Choroid plexus epithelial cell (primary cell): ENCODE measurements around the gene PBX1.

Experiments
- DNase-seq: peaks from one replicate; pipeline ENCODE4 v3.0.0-alpha.2; 2010; ENCODE audit warnings: low read depth
- H3K4me3 ChIP-seq: 2 replicates; pipeline ENCODE4 v1.5.1; 2011; ENCODE audit warnings: low read depth, mild to moderate bottlenecking, control low read depth, low read length, moderate library complexity
- CTCF ChIP-seq: conservative IDR thresholded peaks from 2 replicates; pipeline ENCODE4 v1.5.1; 2011; ENCODE audit warnings: low read depth, mild to moderate bottlenecking, control low read depth, inconsistent platforms, low read length, moderate library complexity

Gene PBX1

DNA sequence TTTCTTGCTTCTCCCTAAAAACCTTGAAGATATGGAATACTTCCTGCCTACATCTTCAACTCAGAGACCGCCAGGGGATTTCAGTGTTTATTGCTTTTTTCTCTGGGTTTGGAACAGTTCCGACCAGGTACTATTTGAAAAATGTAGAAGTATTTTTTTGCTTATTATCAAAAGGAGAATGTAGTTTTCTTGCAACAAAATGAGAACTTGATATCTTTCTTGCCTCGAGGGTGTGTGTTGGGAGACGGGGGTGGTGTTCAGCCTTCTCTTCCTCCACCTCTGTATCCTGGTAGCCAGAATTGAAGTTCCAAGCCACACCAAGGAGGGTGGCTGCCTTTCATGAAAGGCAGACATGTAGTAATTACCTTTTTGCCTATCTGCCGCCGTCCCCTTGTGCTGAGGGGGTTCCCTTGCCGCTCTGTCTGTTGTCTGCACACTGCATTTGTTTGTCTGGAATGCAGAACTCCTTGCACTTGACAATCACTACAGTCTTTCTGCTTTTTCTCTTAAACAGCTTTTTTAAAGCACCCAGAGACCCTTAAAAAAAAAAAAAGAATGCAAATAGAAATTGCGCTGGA lies 212.1 kb downstream of the PBX1 start:
- peak; percentile 66 for DNase-seq
- peak; percentile 16 for TF ChIP-seq CTCF
- no peak overlapping the region for H3K4me3 ChIP-seq

- DNase-seq, result peak; percentile 83
- no peak overlapping the region for H3K4me3 ChIP-seq
- TF ChIP-seq CTCF, result no peak
Observed at GRCh38 chr1:164771619-164772361, 212.8 kb downstream of the PBX1 start.

GRCh38 chr1:164772635-164773034 lies 213.7 kb downstream of the PBX1 start:
- no peak for TF ChIP-seq CTCF
- H3K4me3 ChIP-seq, result no peak overlapping the region
- DNase-seq, result peak; percentile 93

DNA sequence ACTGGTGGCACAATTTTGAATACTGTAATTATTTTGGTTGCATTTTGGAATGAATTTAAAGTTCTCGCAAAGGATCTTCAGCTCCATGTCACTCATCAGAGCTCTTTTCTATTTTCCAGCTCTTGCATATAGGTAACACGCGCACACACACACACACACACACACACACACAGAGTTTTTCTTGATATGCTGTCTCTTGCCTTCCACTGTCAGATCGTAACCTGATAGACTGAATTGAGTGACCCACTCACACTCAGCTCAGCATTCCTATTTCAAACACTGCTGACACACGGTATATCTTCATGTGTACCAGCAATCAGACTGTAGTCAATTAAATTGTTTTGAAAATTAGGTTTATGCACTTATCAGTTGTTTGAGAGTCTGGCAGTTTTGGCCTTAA lies 214.1 kb downstream of the PBX1 start:
- no peak for TF ChIP-seq CTCF
- H3K4me3 ChIP-seq, result no peak overlapping the region
- no peak for DNase-seq

DNA sequence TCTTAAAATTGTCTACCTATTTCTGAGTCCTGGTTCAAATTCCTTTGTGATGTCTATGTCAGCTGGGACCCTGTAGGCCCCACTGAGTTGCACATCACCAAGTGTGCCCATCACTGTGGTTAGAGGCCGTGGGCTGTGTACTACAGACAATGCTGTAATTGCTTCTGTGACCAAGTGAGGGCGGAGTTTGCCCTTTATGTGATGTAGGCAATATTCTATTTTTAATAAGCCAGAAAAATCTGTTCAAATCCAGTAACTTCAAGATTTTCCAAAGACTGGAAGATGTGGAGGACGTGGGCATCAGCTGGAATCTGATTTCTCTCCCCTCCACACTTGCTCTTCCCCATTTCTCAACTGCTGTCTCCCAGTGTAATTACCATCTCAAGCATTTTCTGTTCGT lies 215.4 kb downstream of the PBX1 start:
- TF ChIP-seq CTCF, result peak; percentile 42
- no peak for DNase-seq

DNA sequence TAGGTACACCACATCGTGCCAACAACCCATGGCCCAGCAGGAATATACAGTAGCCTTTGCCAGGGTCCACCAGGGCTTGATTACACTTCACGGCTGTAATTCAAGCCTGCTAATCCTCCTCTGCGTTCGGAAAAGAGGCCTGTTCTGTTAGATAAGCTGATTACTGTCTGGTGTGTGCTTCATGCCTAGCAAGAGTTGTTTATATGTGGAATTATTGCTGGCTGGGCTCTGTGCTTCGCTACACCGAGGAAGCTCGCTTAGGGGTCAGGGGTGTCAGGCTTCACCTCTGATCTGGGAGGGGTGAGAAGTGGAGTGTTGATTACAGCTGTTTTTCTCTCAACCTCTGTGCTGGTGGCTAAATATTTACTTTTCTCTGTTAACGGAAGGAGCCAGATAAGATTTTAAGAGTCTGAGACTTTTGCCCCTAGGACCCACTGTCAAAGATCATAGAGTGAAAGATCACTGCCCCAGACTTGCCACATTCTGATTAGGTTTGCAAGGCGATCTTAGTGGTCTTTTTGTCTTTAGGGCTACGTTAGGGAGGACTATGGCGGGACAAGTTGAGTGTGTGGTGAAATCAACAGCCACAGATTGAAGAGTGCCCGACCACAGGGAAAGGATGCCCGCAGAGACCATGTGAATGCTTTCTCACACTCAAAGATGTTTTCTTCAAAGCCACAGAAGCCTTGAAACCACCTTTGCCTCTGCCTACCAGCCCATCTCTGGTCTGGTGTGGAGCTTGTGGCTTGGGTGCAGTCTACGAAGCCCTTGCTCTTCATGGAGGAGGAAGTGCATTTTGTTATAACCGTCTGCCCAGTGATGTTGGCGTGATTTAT lies 216.1 kb downstream of the PBX1 start:
- no peak overlapping the region for H3K4me3 ChIP-seq
- peak; percentile 65 for DNase-seq
- no peak for TF ChIP-seq CTCF

More for the DNA sequence above, 215.4 kb downstream of the PBX1 start:
- no peak overlapping the region for H3K4me3 ChIP-seq
